GM12872 (cell line): Measurements from ENCODE around the gene CHPT1.

Source experiments
- TF ChIP-seq, protein P1 (sequence below): IDR thresholded peaks from 3 replicates; pipeline ENCODE4 v1.5.1; 2011; ENCODE audit warnings: low read depth, mild to moderate bottlenecking, low read length, moderate library complexity; ENCODE audit not compliant: insufficient read depth

The CHPT1 gene

DNA sequence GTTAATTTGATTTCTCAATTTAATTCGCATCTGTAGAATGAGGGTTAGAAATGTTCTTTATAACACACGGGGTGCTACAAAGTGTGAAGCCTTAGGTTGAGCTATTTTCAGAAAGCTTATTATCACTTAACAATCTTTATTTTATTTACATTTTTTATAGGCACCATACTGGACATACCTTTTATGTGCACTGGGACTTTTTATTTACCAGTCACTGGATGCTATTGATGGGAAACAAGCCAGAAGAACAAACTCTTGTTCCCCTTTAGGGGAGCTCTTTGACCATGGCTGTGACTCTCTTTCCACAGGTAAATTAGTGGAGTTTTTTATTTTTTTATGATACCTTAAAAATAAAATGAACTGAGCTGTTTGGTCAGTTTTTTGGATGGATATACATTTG, 16.5 kb downstream of the CHPT1 start:
- TF ChIP-seq, protein P1, sequence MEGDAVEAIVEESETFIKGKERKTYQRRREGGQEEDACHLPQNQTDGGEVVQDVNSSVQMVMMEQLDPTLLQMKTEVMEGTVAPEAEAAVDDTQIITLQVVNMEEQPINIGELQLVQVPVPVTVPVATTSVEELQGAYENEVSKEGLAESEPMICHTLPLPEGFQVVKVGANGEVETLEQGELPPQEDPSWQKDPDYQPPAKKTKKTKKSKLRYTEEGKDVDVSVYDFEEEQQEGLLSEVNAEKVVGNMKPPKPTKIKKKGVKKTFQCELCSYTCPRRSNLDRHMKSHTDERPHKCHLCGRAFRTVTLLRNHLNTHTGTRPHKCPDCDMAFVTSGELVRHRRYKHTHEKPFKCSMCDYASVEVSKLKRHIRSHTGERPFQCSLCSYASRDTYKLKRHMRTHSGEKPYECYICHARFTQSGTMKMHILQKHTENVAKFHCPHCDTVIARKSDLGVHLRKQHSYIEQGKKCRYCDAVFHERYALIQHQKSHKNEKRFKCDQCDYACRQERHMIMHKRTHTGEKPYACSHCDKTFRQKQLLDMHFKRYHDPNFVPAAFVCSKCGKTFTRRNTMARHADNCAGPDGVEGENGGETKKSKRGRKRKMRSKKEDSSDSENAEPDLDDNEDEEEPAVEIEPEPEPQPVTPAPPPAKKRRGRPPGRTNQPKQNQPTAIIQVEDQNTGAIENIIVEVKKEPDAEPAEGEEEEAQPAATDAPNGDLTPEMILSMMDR = no peak

DNA sequence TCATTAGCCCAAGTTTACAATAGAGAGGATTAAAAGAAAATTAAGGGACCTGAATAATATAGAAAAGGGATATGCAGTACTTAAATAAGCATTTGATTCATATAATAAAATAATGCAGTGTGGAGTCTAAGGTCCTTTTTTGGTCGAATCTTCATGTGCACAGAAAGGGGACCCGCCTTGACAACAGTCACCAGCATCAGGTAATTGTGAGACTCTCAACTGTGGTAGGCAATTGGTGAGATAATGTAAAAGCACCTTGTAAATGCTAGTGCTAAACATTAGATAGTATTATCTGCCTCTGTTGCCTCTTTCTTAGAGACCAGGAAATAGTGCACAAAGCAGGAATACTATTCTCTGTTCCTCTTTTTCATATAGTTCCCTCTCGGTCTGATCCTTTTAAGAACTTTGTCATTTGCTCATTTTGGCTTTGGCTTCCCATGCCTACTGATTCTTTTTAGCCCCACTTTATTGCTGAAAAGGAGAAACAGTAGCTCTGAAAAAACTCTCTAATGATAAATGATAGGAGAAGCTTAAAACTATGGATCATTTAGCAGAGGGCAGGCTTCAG, 17.5 kb downstream of the CHPT1 start:
- TF ChIP-seq, protein P1 = no peak

DNA sequence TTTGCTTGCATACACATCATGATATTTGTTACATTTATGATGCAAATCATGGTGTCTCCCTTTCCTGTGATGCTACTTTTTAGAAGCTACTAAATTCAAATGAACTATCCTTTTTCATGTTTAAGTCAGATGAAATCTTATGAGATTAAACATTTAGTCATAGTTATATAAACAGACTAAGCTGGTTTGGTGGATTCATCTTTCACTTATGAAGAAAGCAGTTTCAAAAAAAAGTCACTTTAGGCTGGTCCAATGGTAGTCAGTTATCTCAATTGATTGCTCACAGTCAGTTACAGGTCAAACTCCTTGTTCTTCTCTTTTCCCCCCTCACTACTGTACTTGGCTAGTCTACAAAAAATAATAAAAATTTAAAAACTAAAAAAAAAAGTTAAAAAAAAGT, 22.1 kb downstream of the CHPT1 start:
- TF ChIP-seq, protein P1 = no peak

DNA sequence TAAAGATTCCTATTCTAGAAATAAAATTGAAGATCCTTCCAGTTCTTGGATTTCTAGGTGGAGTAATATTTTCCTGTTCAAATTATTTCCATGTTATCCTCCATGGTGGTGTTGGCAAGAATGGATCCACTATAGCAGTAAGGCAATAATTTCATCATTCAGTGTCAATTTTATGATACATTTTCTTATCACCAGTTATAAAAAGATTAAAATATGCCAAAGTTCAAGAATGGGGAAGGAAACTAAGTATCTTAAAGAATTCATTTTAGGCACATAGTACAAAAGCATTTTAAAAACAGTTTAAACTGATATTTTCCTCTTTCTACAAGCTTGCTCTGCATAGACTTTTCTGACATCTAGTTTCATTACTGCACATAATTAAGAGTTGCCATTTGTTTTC, 22.7 kb downstream of the CHPT1 start:
- TF ChIP-seq, protein P1 = no peak

DNA sequence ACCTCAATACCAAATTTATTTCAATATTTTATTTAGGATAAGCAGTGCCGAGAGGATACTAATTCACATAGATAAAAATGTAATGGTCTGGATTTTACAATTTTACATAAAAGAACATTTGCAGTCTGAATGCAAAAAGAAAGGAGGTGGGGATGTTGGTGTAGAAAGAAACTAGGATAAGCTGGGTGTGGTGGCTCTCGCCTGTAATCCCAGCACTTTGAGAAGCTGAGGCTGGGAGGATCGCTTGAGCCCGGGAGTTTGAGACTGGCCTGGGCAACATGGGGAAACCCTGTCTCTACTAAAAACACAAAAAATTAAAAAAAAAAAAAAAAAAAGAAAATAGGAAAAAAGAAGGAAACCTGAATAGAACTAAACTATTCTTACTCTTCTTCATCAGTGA, 25.0 kb downstream of the CHPT1 start:
- TF ChIP-seq, protein P1 = no peak

DNA sequence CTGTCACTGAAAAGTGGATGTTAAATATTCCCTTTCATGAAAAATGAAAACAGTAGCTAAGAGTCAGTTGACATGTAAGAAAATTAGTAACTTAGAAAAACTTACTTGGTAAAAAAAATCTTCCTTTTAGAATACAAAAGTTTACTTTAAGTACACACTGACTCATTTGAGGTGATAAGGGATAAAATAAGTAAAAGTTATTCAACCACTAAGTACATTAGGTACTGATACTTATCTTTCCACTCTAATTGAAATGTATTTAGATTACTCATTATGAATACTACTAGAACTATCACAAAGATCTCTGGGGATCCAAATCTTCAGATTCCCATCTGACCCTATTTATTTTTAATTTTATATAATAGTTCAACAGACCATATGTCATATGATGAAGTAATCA, 29.7 kb downstream of the CHPT1 start:
- TF ChIP-seq, protein P1 = no peak

DNA sequence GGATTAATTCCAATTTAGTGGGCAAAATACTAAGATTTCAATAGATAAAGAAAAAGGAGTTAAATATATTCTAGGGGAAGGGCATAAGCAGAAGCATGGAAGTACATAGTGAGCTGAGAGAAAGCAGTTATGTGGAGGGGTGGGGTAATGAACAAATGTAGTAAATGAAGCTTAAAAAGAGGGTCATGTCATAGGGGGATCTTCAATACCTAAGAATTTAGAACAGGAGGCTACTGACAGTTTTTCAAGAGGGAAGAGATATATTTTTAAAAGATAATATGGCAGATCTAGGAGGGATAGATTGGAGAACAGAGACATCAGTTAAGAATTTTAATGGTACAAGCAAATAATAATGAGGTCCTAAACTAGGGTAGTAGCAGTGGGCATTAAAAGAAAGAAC, 32.4 kb downstream of the CHPT1 start:
- TF ChIP-seq, protein P1 = no peak

DNA sequence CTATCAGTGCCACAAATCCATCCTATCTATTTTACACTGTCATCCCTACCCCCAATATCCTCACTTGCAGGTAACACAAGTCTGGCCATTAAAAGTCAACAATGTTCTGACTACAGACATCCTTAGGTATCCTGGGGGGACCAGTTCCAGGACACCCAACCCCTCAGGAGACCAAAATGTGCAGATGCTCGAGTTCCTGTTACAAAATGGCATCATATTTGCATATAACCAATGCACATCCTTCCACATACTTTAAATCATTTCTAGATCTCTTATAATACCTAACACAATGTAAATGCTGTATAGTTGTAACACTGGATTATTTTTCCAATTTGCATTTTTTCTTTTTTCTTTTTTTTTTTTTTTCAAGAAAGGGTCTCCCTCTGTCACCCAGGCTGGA, 34.9 kb downstream of the CHPT1 start:
- TF ChIP-seq, protein P1 = no peak
